GM13976 (cell line): Measurements from ENCODE around the gene MED19.
A peak's percentile ranks its signal among the peaks of the same experiment; 100 is the strongest.

Experiments used
- DNase-seq: peaks from one replicate; pipeline ENCODE4 v3.0.0; 2012; ENCODE audit warnings: low spot score
- CTCF ChIP-seq: IDR thresholded peaks from 2 replicates; pipeline ENCODE4 v1.5.1; 2012; ENCODE audit warnings: borderline replicate concordance, mild to moderate bottlenecking; ENCODE audit not compliant: insufficient read depth; ENCODE audit errors: extremely low read depth, missing control alignments, control extremely low read depth
- in situ Hi-C: fragments of 300-500 bp; cut with MboI; formaldehyde crosslinking; loops from one replicate; pipeline ENCODE4 v1.12.0; 2022; ENCODE audit warnings: low sequenced_read_pairs, mixed read lengths, inconsistent platforms; ENCODE audit not compliant: unreplicated experiment

MED19 gene

GRCh38 chr11:57680552-57680874 is 31.5 kb downstream of the MED19 start:
- no peak for DNase-seq
- TF ChIP-seq CTCF, result no peak
- in situ Hi-C loops, result no loop called here

GRCh38 chr11:57679396-57679795 is 32.6 kb downstream of the MED19 start:
- DNase-seq, result no peak
- in situ Hi-C loops, result no loop called here
- no peak for TF ChIP-seq CTCF

GRCh38 chr11:57675176-57675941 is 36.7 kb downstream of the MED19 start:
- in situ Hi-C loops, result no loop called here
- TF ChIP-seq CTCF, result no peak
- no peak for DNase-seq

- DNase-seq, result no peak
- in situ Hi-C loops, result loop anchor here (25.0 kb wide), 2 partner anchors 138 to 838 kb away; partner anchors contain the start of gene OR5B21
- TF ChIP-seq CTCF, result no peak
Measured at GRCh38 chr11:57674251-57674650, 37.8 kb downstream of the MED19 start.

GRCh38 chr11:57668434-57668782 is 43.6 kb downstream of the MED19 start:
- in situ Hi-C loops, result loop anchor here (25.0 kb wide), 2 partner anchors 144 to 844 kb away; partner anchors contain the start of gene OR5B21
- DNase-seq, result no peak
- TF ChIP-seq CTCF, result no peak

GRCh38 chr11:57667736-57668433 is 44.1 kb downstream of the MED19 start, which contains the start of gene ZDHHC5:
ZDHHC5 (plus strand) TSS chr11:57668114; CDS start chr11:57673091, 4,977 bp downstream.
- DNase-seq, result peak; percentile 98
- peak; percentile 43 for TF ChIP-seq CTCF
- in situ Hi-C loops, result loop anchor here (25.0 kb wide), 2 partner anchors 144 to 844 kb away; partner anchors contain the start of gene OR5B21
